ENCODE results near the gene HEATR5A.
"Not testable (repeated sequence)": the region's sequence is repeated elsewhere in the genome, so short reads cannot be mapped to it uniquely, and the experiment has no call there.

HEATR5A gene

DNA sequence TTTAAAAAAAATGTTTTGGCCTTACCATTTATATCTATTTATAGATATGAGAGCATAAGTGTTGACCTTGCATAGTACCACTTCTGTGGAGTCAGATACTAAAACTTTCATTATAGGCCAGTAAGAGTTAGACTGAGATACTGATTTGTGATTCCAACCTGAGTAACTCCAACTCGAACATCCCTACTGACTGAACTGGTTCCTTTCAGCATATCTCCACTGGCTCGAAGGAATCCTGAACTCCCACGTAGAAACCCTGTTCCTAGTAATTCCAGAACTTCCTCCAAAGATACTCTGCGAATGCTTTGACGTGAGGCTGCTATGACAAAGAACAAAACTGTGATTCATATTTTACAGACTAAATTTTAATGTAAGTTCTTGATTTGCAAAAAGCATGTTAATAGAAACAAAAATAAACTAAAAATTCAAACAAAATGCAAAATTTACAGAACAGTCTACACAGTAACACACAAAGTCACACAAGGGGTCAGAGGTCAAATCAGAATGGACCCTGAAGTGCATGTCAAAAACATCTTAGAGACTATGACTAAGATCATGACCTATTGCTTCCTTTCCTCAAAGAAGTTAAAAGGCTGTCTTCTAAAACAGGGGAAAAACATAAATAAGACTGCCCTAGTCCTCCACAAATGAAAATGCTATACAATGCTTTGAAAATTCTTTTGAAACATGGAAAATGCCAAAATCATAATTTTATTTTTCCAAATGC is 31.5 kb downstream of the HEATR5A start:
- DNase-seq (ENCODE audit: low spot score), result no peak

DNA sequence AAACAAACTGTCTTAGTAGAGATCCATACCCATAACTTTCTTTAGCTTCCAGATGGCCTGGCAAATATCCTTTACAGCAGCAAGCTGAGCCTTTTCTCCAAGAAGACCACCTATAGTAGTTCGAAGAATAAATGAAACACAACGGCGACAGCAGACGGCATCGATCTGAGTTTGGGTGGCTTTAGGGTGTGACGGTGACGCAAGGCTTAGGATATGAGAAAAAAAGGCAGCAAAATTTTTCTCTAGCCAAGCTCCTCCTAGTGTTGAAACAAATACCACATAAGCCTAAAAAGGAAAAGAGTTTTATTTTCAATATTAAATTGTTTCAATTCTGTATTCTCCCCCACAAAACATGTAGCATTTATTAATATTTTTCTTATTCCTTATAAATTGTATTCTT is 33.3 kb downstream of the HEATR5A start:
- DNase-seq (ENCODE audit: low spot score), result no peak

DNA sequence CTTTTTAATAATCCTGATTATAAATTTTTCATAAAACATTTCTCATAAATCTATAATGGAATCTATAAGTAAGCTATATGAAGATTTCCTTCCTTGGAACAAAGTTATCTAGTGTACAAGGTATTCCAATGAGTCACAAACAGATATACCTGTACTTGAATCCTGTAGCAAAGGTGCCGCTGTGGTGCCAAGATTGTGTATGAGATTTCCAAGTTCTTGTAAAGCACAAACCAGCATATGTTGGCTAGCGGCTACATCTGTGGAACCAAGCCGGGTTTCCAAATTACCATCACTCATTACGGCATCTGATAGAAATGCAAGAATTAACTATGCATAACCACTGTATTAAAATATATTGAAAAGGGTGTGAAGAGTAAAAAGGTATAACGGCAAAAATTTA is 34.1 kb downstream of the HEATR5A start:
- no peak for DNase-seq (ENCODE audit: low spot score)

DNA sequence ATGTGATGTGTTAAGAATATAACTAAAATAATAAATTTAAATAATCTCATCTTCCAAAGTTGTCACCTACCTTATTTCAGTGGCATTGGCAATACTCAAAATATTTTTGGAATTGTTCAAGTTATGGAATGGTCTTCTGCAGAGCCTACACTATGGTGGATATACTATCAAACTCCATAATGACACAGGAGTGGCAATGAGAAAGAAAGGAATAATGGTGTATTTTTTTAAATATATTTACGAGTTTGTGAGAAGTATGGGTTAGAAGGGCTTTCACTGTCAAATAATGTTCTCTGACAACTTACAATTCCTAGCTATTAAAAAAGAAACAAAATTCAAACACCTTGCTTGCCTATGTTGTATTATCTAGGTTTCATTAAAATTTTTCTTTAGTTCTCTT is 38.1 kb downstream of the HEATR5A start:
- no peak for DNase-seq (ENCODE audit: low spot score)

DNA sequence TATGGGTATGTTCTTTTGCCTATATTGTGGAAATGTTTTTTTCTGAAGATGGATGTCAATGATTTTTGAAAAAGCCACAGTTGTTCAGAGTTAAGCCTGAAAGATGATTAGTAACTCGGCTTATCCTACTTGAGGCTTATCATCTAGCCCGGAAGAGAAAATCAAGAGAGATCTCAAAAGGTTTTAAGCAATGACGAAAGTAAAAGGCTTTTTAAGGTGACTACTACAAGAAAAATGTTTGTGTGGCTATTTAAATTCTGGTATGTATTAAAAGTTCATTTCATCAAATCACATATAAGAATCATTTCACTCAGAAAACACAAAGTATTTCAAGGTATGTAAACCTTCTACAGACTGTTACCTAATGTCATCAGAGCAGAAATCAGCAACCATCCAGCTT is 40.2 kb downstream of the HEATR5A start:
- DNase-seq (ENCODE audit: low spot score), result no peak

DNA sequence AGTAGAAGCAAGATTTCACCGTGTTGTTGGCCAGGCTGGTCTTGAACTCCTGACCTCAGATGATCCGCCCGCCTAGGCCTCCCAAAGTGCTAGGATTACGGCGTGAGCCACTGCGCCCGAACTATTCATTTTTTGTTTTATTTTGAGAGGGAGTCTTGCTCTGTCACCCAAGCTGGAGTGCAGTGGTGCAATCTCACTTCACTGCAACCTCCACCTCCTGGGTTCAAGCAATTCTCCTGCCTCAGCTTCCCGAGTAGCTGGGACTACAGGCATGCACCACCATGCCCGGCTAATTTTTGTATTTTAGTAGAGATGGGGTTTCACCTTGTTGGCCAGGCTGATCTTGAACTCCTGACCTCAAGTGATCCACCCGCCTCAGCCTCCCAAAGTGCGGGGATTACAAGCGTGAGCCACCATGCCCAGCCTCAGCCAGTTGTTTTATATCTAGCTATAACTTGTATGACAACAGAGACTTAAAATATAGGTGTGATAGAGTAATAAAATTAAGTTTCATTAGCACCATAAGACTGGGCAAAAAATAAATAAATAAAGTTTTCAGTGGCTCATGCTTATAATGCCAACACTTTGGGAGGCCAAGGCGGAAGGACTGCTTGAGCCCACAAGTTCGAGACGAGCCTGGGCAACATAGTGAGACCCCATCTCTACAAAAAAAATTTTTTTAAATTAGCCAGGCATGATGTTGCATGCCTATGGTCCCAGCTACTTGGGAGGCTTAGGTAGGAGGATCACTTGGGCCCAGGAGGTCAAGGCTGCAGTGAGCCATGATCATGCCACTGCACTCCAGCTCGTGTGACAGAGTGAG is 41.0 kb downstream of the HEATR5A start:
- DNase-seq (ENCODE audit: low spot score), result not testable (repeated sequence)

DNA sequence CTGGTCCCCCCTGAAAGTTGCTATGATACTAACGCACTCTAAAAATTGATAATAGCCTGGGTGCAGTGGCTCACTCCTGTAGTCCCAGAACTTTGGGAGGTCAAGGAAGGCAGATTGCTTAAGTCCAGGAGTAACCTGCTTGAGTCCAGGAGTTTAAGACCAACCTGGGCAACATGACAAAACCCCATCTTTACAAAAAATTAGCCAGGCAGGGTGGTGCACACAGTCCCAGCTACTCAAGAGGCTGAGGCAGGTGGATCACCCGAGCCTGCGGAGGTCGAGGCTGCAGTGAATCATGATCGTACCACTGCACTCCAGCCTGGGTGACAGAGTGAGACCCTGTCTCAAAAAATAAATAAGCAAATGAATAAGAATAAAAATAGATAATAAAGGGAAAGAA is 42.9 kb downstream of the HEATR5A start:
- no peak for DNase-seq (ENCODE audit: low spot score)

DNA sequence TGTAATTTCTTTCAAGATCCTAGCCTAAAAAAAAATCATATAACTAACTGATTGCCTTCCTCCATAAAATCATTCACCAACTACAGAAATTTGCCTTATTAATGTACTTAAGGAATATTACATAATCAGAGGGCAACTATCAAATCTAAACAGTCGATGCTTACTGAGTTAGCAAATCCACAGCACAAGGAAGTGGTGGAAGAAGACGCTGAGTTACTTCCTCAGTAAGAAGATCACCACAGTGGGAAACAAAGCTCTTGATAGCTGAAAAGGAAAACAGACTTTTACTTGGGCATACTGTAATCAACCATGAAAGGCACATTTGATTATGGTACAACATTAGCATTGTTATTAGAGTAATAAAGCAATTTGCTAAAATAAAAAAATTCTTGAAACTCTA is 48.7 kb downstream of the HEATR5A start:
- no peak for DNase-seq (ENCODE audit: low spot score)

DNA sequence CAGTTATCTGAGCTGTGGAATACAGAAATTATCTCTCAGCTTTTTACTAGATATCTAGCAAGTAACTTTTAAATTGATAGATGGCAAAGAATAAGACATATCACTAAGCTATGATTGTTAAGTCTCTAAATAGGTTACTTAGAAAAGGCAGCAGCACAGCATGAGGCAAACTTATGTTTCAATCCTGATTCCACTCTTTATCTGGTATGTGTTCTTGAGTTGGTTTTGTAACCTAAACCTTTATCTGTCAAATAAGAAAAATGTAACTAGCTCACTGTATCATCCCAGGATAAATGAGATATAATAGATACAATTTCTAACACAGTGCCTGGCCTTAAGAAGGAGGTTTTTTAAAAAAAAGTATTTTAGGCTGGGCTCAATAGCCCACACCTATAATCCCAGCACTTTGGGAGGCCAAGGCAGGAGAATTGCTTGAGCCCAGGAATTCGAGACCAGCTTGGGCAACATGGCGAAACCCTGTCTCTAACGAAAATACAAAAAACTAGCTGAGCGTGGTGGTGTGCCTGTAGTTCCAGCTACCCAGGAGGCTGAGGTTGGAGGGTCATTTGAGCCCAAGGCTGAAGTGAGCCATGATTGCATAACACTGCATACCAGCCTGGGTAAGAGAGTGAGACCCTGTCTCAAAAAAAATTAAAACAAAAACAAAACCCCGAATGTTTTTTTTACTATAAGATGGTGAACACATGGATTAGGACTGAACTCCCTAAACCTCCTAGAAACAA is 56.8 kb downstream of the HEATR5A start:
- DNase-seq (ENCODE audit: low spot score), result no peak

DNA sequence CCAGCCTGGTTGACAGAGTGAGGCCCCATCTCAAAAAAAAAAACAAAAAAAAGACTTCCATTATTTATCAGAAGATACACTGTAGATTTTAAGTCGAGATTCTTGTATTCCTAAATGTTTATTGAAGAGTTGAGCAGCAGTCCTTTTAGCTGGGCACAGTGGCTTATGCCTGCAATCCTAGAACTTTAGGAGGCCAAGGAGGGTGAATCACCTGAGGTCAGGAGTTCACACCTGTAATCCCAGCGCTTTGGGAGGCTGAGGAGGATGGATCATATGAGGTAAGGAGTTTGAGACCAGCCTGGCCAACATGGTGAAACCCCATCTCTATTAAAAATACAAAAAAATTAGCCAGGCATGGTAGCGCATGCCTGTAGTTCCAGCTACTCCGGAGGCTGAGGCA is 57.6 kb downstream of the HEATR5A start:
- no peak for DNase-seq (ENCODE audit: low spot score)

DNA sequence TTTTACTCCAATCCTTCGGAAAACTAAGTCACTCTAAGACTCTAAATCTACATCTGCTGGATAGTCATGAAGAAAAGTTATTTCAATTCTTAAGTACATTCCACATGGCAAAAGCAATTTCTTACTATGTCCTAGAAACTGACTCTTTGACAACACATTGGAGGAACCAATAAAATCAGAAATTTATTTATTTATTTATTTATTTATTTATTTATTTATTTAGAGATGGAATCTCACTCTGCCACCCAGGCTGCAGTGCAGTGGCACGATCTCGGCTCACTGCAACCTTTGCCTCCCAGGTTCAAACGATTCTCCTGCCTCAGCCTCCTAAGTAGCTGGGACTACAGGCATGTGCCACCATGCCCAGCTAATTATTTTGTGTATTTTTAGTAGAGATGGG is 58.6 kb downstream of the HEATR5A start:
- not testable (repeated sequence) for DNase-seq (ENCODE audit: low spot score)

DNA sequence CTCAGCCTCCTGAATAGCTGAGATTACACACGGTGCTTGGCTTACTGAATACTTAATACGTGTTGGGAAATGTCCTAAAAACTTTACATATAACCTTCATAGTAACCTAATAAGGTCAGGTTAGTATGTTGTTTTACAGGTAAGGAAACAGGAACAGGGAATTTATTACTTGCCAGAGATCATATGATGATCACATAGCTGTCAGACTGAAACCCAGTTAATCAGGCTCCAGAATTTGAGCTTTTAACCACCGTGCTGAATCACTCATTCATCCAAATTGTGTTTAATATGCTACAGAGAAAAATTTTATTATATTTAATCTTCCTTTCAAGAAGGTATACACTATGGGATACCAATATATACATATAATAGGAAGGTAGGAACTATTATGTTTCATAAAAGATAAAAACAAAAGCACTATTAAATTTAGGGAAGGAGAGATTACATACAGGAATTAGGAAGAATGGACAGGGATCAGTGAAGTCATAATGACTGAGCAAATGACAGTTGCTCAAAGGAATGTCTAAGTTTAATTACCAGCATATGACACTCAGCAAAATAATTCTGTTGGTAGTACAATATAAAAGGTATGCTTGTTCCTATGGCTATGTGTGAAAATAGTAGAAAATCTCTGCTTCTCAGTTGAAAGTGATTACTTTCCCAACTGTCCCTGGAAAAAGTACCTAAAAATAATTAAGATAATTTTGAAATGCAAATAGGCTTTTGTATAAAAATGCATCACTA is 59.3 kb downstream of the HEATR5A start:
- DNase-seq (ENCODE audit: low spot score), result no peak

DNA sequence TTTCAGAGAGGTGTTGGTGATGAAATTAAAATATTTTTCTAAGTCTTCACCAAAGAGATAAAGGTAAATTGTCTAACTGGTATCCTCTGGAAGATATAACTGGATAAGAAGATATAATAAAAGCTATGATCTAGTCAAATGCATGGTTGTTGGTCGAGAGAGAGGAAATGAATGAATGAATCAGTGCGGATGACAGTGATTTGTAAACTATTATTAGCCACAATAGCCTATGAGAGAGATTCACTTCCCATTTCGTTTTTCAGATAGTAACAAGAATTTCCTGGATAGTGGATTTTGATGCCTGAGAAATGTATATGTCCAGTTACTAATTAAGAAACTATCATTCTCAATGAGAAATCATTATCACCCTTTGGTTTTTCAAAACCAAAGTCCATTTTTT is 63.1 kb downstream of the HEATR5A start:
- no peak for DNase-seq (ENCODE audit: low spot score)

DNA sequence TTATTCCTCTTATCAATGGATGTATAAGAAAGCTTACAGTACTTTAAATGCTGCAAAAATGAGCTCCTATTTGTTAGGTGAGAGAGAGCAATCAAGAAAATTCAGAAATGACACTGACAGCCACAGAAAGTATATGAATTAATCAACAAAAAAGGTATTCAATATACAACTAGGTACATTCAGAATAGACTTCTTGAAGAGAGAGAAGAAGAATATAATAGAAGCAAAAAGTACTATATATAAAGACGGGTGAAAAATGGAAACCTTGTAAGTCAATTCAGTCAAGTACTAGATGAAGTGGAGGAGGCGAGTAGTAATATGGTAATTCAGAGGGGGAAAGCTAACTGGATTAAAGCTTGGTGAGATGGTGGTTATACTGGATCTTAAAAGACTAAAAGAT is 74.3 kb downstream of the HEATR5A start:
- DNase-seq (ENCODE audit: low spot score), result no peak

DNA sequence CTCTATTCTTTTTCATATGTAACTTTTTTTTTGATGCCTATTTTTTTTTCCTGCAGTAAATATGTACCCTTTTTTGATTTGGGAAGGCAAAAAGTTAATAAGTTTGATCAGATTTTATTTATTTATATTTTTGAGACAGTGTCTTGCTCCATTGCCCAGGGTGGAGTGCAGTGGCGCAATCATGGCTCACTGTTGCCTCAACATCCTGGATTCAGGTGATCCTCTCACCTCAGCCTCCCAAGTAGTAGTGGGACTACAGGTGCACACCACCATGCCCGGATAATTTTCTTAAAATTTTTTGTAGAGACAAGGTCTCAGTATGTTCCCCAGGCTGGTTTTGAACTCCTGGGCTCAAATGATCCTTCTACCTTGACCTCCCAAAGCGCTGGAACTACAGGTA is 79.1 kb downstream of the HEATR5A start:
- DNase-seq (ENCODE audit: low spot score), result no peak

DNA sequence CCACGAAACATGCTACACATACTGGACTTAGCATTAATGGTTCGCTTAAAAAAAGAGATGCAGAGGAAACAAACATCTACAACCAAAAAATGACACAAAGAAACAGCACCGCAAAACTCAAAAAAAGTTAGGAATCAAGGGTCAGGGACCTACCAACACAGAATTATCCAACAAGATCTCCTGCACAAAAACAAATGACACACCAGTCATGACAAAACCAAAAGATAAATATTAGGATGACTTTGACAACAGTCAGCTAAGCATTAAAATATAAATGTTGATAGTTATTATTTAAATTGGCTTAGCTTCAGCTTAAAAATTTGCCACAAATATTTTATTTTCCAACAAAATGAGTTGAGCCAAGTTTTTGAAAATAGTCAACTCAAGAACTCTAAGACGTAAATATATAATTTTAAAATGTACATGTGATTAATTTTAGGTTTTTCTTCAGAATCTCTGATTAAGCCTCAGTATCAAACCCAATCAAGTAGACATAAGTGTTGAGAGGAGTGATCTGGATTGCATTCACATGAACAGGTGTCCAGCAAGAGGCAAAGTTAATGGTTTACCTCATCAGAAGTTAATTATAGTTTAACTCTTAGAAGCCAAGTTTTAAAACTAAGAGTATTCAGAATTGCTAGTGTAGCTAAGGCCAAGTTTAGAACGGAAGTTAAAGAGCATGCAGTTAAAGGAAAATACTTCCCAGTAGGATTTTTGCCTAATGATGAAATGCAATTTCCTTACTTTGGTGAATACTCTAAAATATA is 79.9 kb downstream of the HEATR5A start:
- no peak for DNase-seq (ENCODE audit: low spot score)

DNA sequence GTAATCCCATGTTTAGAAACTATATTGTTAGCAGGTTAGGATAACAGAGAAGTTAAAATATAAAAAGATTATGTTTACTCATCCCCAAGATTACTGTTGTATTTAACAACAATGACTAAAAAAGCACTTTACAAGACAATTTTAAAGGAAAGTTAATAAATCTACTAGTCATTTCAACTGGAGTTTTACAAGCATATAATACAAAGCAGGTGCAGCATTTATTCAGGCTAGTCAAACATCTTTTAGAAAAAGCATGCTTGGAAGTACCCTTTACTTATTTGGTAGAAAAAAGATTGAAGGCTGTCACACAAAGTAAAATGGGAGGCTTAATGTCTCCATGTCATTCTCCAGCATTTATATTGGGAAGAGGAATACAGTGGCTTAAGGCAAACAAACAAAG is 80.6 kb downstream of the HEATR5A start:
- DNase-seq (ENCODE audit: low spot score), result no peak

DNA sequence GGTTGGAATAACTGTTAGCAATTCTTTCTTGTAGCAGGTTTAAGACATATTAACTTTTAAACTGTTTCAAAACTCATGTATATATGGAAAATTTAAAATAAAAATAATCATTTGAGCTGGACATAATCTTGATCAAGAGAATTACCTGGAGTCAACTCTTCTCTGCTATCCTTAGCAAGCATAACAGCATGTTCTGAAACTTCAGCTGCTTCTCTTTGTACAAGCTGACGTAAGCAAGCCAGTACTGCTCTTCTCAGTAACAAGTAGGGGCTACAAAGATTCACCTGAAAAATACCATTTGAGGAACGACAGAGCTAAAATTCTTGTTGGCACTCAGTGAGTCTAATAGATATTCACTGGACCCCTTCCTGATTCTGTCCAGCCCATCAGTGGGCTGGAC is 83.0 kb downstream of the HEATR5A start:
- DNase-seq (ENCODE audit: low spot score), result no peak

DNA sequence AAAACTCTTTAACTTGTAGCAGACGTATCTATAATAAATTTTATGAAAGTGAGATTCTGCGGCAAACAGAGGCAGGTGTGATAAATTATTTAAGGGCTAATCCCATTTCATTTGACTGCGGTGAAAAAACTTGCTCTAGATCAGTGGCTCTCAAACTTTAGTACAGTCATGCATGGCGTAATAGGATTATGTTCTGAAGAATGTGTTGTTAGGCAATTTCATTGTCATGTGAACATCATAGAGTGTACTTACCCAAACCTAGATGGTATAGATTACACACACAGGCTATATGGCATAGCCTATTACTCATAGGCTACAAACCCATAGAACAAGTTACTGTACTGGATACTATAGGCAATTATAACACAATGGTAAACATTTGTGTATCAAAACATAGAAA is 83.7 kb downstream of the HEATR5A start:
- no peak for DNase-seq (ENCODE audit: low spot score)

DNA sequence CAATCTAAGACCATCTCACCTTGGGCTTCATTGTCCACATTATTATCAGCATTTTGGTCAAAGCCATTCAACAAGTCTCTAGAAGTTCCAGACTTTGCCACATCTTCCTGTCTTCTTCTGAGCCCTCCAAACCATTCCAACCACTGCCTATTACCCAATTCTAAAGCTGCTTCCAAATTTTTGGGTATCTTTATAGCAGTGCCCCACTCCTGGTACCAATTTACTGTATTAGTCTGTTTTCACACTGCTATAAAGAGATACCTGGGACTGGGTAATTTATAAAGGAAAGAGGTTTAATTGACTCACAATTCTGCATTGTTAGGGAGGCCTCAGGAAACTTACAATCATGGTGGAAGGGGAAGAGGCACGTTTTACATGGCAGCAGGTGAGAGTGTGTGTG is 89.0 kb downstream of the HEATR5A start:
- DNase-seq (ENCODE audit: low spot score), result not testable (repeated sequence)

DNA sequence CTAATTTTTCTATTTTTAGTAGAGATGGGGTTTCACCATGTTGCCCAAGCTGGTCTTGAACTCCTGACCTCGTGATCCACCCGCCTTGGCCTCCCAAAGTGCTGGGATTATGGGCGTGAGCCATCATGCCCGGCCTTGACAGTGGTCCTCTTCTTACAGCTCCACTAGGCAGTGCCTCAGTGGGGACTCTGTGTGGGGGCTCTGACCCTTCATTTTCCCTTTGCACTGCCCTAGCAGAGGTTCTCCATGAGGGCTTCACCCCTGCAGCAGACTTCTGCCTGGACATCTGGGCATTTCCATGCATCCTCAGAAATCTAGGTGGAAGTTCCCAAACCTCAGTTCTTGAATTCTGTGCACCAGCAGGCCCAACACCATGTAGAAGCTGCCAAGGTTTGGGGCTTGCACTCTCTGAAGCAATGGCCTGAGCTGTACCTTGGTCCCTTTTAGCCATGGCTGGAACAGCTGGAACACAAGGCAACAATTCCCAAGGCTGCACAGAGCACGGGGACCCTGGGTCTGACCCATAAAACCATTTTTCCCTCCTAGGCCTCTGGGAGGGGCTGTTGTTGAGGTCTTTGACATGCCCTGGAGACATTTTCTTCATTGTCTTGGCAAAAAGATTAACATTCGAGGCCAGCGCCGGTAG is 90.4 kb downstream of the HEATR5A start:
- not testable (repeated sequence) for DNase-seq (ENCODE audit: low spot score)

All from CD4-positive, alpha-beta T cell treated with Interleukin-15 for 4 hours (primary cell).